Measurements from ENCODE around the gene TMEM60. TPM values are rescaled to one million over a fixed set of nuclear protein-coding genes. Genes with fewer than 3 reads are reported as not detected.

Gene TMEM60
- 11.4 and 11.8 TPM in 2 replicates for total RNA-seq

GRCh38 chr7:77798394-77799077, at the start of gene TMEM60, which contains the start of gene PHTF2:
Gene TMEM60 (minus strand): TSS chr7:77798434. CDS start chr7:77794373, 4,061 bp downstream.
Gene PHTF2 (plus strand): TSS chr7:77798773.

Other genes with a start within 250 kb of the TMEM60 start
- gene RSBN1L, start 102.0 kb downstream of the TMEM60 start, total RNA-seq: 9.4 and 12.5 TPM in 2 replicates
- gene PHTF2, start 339 bp upstream of the TMEM60 start, total RNA-seq: 22.4 and 27.9 TPM in 2 replicates

Measured in placental epithelial cell (primary cell).